Omental fat pad (tissue), 4 donors: ENCODE measurements around the gene UBL5. TPM values are rescaled to one million over a fixed set of nuclear protein-coding genes. Genes with fewer than 3 reads are reported as not detected.

Experiments used
- ATAC-seq: fragments of 150-250 bp; one replicate; pipeline ENCODE4 v1.9.1; 2016; ENCODE audit warnings: mild to moderate bottlenecking, moderate library complexity; ENCODE audit not compliant: low FRiP score
- DNase-seq: peaks from one replicate; pipeline ENCODE4 v3.0.0-alpha.2; 2019; ENCODE audit warnings: low spot score
- CTCF ChIP-seq, 3 donors: fragments of 450-650 bp; IDR thresholded peaks; one replicate each; pipeline ENCODE4 v1.5.1; 2016 to 2017; ENCODE audit warnings: antibody characterized with exemption in 3 of 3, mild to moderate bottlenecking in 3 of 3, moderate library complexity in 2 of 3
- total RNA-seq, 4 donors: library from RNA; depleted of rRNA; stranded (reverse); fragments of >200 nt; gene quantifications; one replicate each; pipeline ENCODE4 v1.1.0, GENCODE V29; 2016

The UBL5 gene
- total RNA-seq, 4 donors from 2014 or later = 407 to 513 (median 455) TPM

- no peak for TF ChIP-seq CTCF (IDR thresholded peaks at IDR 0.05)
- no peak for ATAC-seq
Observed at GRCh38 chr19:9797871-9798270, 29.8 kb upstream of the UBL5 start.

DNA sequence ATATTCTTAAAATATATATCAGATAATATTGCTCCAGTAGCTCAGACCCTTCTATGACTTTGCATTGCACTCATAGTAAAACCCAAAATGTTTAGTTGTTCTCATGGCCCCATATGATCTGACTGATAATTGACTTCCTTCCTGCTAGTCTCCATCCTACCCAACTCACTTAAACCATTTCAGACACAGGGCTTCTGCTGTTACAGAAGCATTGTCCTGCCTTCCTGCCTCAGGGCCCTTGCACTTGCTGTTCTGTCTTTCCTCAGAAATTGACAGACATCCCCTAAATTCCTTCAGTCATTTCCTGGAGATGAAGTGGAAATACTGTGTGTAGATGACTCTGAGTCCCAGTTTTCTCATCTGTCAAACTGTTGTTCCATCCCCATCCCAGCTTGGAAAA lies 28.6 kb upstream of the UBL5 start:
- ATAC-seq (no peak), DNase-seq (no peak)

More at GRCh38 chr19:9797871-9798270, 29.8 kb upstream of the UBL5 start:
- DNase-seq = no peak

GRCh38 chr19:9801976-9802375 lies 25.7 kb upstream of the UBL5 start:
- DNase-seq (no peak), ATAC-seq (no peak)
- no peak for TF ChIP-seq CTCF (IDR thresholded peaks at IDR 0.05)

More for the DNA sequence above, 28.6 kb upstream of the UBL5 start:
- TF ChIP-seq CTCF (IDR thresholded peaks at IDR 0.05) = no peak

DNA sequence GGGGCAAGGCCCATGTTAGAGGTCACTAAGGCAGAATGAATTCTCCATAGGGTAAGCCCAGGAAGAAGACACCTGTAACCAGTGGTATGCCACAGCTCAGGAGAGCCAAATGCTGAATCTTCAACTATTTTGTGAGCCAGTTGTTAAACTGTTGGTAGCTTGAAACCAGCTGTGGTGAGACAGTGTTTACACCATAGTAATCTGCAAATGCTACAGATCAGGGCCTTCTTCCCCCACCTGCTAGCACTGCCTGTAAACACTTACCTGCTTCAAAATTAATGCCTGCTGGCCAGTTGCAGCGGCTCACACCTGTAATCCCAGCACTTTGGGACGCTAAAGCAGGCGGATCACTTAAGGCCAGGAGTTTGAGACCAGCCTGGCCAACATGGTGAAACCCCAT lies 20.9 kb upstream of the UBL5 start:
- no peak for TF ChIP-seq CTCF (IDR thresholded peaks at IDR 0.05)
- ATAC-seq = no peak

DNA sequence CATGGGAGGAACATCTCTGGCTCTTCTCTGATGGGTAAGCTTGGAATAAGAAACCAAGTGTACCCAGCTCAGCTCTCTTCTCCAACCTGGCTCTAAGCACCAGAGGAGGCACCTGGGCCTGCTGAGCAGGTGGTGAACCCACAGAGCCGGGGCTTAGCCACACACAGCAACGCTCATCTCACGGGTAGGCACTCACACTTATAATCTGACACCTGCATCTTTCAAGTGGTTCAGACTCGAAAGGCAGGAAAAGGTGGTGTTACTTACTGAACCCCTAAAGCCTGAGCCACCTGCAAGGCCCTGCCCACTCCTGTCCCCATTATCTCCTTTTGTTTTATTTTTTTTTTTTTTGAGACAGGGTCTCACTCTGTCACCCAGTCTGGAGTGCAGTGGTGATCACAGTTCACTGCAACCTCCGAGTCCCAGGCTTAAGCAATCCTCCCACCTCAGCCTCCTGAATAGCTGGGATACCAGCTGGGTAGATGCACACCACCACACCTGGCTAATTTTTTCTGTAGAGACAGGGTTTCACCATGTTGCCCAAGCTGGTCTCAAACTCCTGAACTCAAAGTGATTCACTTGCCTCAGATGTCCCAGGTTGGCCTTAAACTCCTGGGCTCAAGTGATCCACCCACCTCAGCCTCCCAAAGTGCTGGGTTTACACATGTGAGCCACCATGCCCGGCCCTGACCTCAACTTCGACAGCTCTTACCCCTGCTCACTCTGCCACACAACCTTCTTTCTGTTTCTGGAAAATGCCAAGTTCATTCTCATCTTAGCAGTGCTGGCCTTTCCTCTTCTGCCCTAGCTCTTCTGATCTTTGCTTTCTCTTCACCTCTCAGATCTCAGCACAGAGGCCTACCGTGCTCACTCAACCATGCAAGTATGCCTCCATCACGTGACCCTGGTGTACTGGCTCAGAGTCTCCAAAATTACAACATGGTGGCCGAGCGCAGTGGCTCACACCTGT lies 18.6 kb upstream of the UBL5 start:
- DNase-seq (no peak), ATAC-seq (no peak)
- no peak for TF ChIP-seq CTCF (IDR thresholded peaks at IDR 0.05)

More for the DNA sequence above, 20.9 kb upstream of the UBL5 start:
- no peak for DNase-seq

GRCh38 chr19:9811139-9811538 lies 16.6 kb upstream of the UBL5 start:
- DNase-seq (no peak), ATAC-seq (peak; percentile 41)
- TF ChIP-seq CTCF (IDR thresholded peaks at IDR 0.05) = no peak
